Vagina (tissue), 2 donors: ENCODE data around the gene WNT9A. TPM values are rescaled to one million over a fixed set of nuclear protein-coding genes. Genes with fewer than 3 reads are reported as not detected.

Experiments
- DNase-seq, 2 donors: peaks; one replicate each; pipeline ENCODE4 v3.0.0-alpha.2; 2017; ENCODE audit errors: extremely low spot score in 2 of 2
- H3K27ac ChIP-seq: fragments of 200-600 bp; sonication (generic); one replicate; pipeline ENCODE4 v1.5.1; 2019
- H3K27me3 ChIP-seq: fragments of 200-600 bp; sonication (generic); one replicate; pipeline ENCODE4 v1.5.1; 2019
- H3K36me3 ChIP-seq, 2 donors: fragments of 200-600 bp; sonication (generic); one replicate each; pipeline ENCODE4 v1.5.1; 2017 to 2019
- H3K4me1 ChIP-seq: fragments of 200-600 bp; sonication (generic); one replicate; pipeline ENCODE4 v1.5.1; 2019
- H3K4me3 ChIP-seq, 2 donors: fragments of 200-600 bp; sonication (generic); 1 replicate in 1 of 2; 2 replicates in 1 of 2; pipeline ENCODE4 v1.5.1; 2016 to 2019
- H3K9me3 ChIP-seq: fragments of 200-600 bp; sonication (generic); one replicate; pipeline ENCODE4 v1.5.1; 2019
- POLR2A ChIP-seq, 2 donors: fragments of 450-650 bp; IDR thresholded peaks; one replicate each; pipeline ENCODE4 v1.6.1; 2017; ENCODE audit warnings: antibody characterized with exemption in 2 of 2, mild to moderate bottlenecking in 2 of 2, moderate library complexity in 2 of 2
- POLR2AphosphoS5 ChIP-seq, 2 donors: sonication (generic); formaldehyde crosslinking; IDR thresholded peaks; one replicate each; pipeline ENCODE4 v1.9.0; 2017; ENCODE audit warnings: antibody characterized with exemption in 2 of 2, mild to moderate bottlenecking in 2 of 2, low read depth in 1 of 2; ENCODE audit not compliant: insufficient read depth in 1 of 2
- intact Hi-C: fragments of 100-400 bp; cut with DNase I; formaldehyde crosslinking; loops from one replicate; pipeline ENCODE4 v1.15.1; 2023
- total RNA-seq: library from RNA; depleted of rRNA; stranded (reverse); fragments of >200 nt; gene quantifications from one replicate; pipeline ENCODE4 v1.2.3, GENCODE V29; 2016
- TF ChIP-seq, protein P1 (sequence below), 3 experiments: fragments of 450-650 bp in 2 of 3; fragments of 200-600 bp in 1 of 3; sonication (generic) in 1 of 3; IDR thresholded peaks; one replicate each; pipeline ENCODE4 v1.5.1; 2017 to 2019; ENCODE audit warnings: antibody characterized with exemption in 3 of 3, mild to moderate bottlenecking in 2 of 3, moderate library complexity in 2 of 3

The WNT9A gene
- total RNA-seq, 1 donor from 2014 or later = 2.9 TPM

GRCh38 chr1:227952374-227953021, 4.8 kb upstream of the WNT9A start:
- Histone ChIP-seq H3K27ac (no peak overlapping the region), H3K4me1 (peaks cover 31% of the 10 kb centered on the region), H3K4me3 (no peak overlapping the region), H3K27me3 (no peaks in the 10 kb centered on the region), H3K36me3 (no peaks in the 10 kb centered on the region), H3K9me3 (no peaks in the 10 kb centered on the region)
- DNase-seq = peak in 1 of 2 donors; percentile 76
- intact Hi-C loops = no loop called here
- TF ChIP-seq POLR2A (IDR thresholded peaks at IDR 0.05) (no peak), POLR2AphosphoS5 (IDR thresholded peaks at IDR 0.05; ENCODE audit: insufficient read depth in 1 of 2, low read depth in 1 of 2) (no peak)
- TF ChIP-seq, protein P1, sequence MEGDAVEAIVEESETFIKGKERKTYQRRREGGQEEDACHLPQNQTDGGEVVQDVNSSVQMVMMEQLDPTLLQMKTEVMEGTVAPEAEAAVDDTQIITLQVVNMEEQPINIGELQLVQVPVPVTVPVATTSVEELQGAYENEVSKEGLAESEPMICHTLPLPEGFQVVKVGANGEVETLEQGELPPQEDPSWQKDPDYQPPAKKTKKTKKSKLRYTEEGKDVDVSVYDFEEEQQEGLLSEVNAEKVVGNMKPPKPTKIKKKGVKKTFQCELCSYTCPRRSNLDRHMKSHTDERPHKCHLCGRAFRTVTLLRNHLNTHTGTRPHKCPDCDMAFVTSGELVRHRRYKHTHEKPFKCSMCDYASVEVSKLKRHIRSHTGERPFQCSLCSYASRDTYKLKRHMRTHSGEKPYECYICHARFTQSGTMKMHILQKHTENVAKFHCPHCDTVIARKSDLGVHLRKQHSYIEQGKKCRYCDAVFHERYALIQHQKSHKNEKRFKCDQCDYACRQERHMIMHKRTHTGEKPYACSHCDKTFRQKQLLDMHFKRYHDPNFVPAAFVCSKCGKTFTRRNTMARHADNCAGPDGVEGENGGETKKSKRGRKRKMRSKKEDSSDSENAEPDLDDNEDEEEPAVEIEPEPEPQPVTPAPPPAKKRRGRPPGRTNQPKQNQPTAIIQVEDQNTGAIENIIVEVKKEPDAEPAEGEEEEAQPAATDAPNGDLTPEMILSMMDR (IDR thresholded peaks at IDR 0.05) = no peak

GRCh38 chr1:227951624-227952373, 4.1 kb upstream of the WNT9A start:
- intact Hi-C loops = no loop called here

GRCh38 chr1:227950735-227951346, 3.1 kb upstream of the WNT9A start:
- intact Hi-C loops = no loop called here
- no peaks in the 10 kb centered on the region for H3K36me3 ChIP-seq
- peak in 1 of 2 donors; percentile 64 for DNase-seq
- H3K4me3 ChIP-seq = no peak overlapping the region
- H3K9me3 ChIP-seq = no peaks in the 10 kb centered on the region
- H3K27ac ChIP-seq = no peak overlapping the region
- no peak for TF ChIP-seq POLR2AphosphoS5 (IDR thresholded peaks at IDR 0.05; ENCODE audit: insufficient read depth in 1 of 2, low read depth in 1 of 2)
- TF ChIP-seq, protein P1 (IDR thresholded peaks at IDR 0.05) = no peak
- no peak for TF ChIP-seq POLR2A (IDR thresholded peaks at IDR 0.05)
- peaks cover 38% of the 10 kb centered on the region for H3K4me1 ChIP-seq
- no peaks in the 10 kb centered on the region for H3K27me3 ChIP-seq

More at GRCh38 chr1:227951624-227952373, 4.1 kb upstream of the WNT9A start:
- Histone ChIP-seq H3K27me3 (no peaks in the 10 kb centered on the region), H3K27ac (no peak overlapping the region), H3K4me1 (peaks cover 31% of the 10 kb centered on the region), H3K9me3 (no peaks in the 10 kb centered on the region), H3K36me3 (no peaks in the 10 kb centered on the region), H3K4me3 (no peak overlapping the region)
- DNase-seq = peak in 1 of 2 donors; percentile 80
- TF ChIP-seq POLR2A (IDR thresholded peaks at IDR 0.05) (no peak), POLR2AphosphoS5 (IDR thresholded peaks at IDR 0.05; ENCODE audit: insufficient read depth in 1 of 2, low read depth in 1 of 2) (no peak)
- TF ChIP-seq, protein P1 (IDR thresholded peaks at IDR 0.05) = no peak

- Histone ChIP-seq H3K4me1 (peaks cover 45% of the 10 kb centered on the region), H3K27ac (no peak overlapping the region), H3K36me3 (no peaks in the 10 kb centered on the region), H3K27me3 (no peaks in the 10 kb centered on the region), H3K4me3 (no peak overlapping the region), H3K9me3 (no peaks in the 10 kb centered on the region)
- intact Hi-C loops = loop anchor here (2.0 kb wide), 1 partner anchor 187 kb away; no protein-coding TSS in a partner anchor
- DNase-seq = peak in 1 of 2 donors; percentile 78
- TF ChIP-seq, protein P1 (IDR thresholded peaks at IDR 0.05) = no peak
- TF ChIP-seq POLR2A (IDR thresholded peaks at IDR 0.05) = no peak
- no peak for TF ChIP-seq POLR2AphosphoS5 (IDR thresholded peaks at IDR 0.05; ENCODE audit: insufficient read depth in 1 of 2, low read depth in 1 of 2)
Observed at GRCh38 chr1:227949954-227950734, 2.4 kb upstream of the WNT9A start.
